ENCODE results near the gene ALCAM. TPM values are rescaled to one million over a fixed set of nuclear protein-coding genes. Genes with fewer than 3 reads are reported as not detected.
A peak's percentile ranks its signal among the peaks of the same experiment; 100 is the strongest.

ALCAM gene
- total and polyA plus RNA-seq, 2 donors = 33.7 to 153 TPM

DNA sequence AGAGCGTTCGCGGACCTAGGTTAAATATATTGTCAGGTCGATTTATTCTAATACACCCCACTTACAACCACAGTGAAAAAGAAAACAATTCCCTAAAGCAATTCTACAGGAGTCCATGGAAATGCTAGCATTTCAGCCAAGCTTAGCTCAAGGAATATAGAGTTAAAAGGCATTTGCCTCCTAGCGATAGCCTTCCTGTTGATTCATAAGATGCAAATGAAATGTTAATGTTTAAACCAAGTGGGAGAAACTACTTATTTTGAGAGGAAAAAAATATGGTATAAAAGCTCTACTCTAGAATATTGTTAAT lies 1.7 kb upstream of the ALCAM start:
- WGBS = 52% methylated on average over 5 of the region's 5 CpGs
- Histone ChIP-seq H3K4me3 (ENCODE audit: low read depth, low read length) (no peak overlapping the region), H3K36me3 (ENCODE audit: insufficient read depth) (no peaks in the 10 kb centered on the region), H3K4me1 (ENCODE audit: insufficient read depth) (no peaks in the 10 kb centered on the region), H3K27ac (ENCODE audit: low read depth) (no peak overlapping the region)
- no peak for DNase-seq (ENCODE audit: extremely low spot score)

DNA sequence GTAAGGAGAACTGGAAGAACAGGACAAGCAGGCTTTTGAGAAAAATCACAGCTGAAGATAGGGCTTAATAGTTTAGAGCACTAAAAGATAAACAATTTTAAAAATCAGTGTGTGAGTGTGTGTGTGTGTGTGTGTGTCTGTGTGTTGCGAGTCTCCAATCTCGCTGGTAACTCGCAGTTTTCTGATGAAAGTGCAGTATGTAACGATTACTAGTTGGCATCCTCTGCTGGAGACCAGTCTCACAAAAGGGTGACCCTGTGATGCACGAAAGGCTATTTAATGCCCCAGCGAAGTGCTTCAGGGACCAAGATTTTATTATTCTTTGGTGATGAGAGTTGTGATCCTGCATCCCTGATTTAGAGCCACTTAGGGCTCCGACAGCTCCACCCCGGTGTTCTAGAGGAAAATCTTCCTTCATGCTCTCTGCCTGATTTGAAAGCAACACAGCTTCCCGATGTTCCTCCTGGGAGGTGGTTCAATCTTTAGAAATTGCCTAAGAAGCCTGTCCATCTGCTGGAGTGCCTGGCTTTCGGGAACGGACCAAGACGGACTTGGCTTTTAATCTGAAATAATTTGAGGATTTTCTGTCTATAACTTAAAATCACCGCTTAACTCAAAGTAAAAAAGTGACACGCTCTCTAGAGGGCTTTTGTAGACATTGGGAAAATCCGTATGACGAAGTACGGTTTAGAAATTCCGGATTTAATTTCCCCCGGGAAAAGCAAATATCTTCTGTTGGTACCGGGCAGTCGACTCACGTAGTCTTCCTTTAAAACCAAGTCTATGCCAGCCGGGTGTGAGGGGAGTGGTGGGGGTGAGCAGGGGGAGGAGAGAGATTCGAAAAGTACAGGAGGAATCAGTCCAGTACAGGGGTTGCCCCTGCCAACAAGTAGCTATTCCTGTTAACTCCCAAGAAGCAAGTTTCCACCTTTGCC lies 1.1 kb upstream of the ALCAM start:
- H3K27ac ChIP-seq (ENCODE audit: low read depth) = no peak overlapping the region
- WGBS = 4% methylated on average over 24 of the region's 24 CpGs
- peak overlapping the region; percentile 63 for H3K4me3 ChIP-seq (ENCODE audit: low read depth, low read length)
- H3K36me3 ChIP-seq (ENCODE audit: insufficient read depth) = no peaks in the 10 kb centered on the region
- peak; percentile 65 for DNase-seq (ENCODE audit: extremely low spot score)
- H3K4me1 ChIP-seq (ENCODE audit: insufficient read depth) = peaks cover 2% of the 10 kb centered on the region

DNA sequence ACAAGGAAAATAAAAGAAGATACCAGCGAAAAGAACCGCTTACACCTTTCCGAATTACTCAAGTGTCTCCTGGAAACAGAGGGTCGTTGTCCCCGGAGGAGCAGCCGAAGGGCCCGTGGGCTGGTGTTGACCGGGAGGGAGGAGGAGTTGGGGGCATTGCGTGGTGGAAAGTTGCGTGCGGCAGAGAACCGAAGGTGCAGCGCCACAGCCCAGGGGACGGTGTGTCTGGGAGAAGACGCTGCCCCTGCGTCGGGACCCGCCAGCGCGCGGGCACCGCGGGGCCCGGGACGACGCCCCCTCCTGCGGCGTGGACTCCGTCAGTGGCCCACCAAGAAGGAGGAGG lies 325 bp downstream of the ALCAM start:
- Histone ChIP-seq H3K4me1 (ENCODE audit: insufficient read depth) (peaks cover 2% of the 10 kb centered on the region), H3K4me3 (ENCODE audit: low read depth, low read length) (peak overlapping the region; percentile 63), H3K27ac (ENCODE audit: low read depth) (peak overlapping the region; percentile 57), H3K36me3 (ENCODE audit: insufficient read depth) (no peaks in the 10 kb centered on the region)
- under 1% methylated on average over 29 of the region's 29 CpGs for WGBS
- no peak for DNase-seq (ENCODE audit: extremely low spot score)

DNA sequence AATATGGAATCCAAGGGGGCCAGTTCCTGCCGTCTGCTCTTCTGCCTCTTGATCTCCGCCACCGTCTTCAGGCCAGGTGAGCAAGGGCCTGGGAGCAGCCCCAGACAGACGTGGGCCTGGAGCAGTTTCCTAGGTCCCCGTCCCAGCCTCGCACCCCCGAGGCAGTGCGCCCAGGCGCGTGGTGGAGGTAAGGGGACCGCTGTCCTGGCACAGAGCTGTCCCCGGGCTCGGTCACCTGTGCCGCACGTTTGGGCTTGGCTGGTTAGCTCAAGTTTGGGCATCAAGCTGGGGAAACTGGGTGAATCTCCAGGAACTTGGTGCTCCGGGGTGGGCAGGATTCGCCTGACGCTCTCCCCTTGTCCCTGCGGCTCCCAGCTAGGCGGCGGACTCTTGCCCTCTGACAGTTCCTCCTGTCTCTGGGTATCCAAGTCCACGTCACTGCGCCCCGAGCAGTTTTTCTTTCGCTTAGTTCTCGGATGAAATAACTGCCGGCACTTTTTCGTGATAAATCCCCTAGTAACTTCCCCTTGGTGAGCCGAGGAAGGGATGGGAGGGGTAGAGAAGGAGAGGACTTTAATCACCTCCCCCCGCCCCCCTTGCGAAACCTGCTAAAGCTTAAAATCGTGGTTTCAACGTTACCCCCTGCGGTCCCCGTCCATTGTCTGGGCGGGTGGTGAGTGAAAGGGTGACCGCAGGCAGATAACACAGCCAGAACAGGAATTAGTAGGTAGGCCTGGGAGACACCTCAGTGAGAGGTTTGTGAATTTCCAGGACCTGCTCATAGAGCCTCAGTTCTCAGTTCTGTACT lies 901 bp downstream of the ALCAM start:
- H3K36me3 ChIP-seq (ENCODE audit: insufficient read depth) = no peaks in the 10 kb centered on the region
- peak overlapping the region; percentile 7 for H3K27ac ChIP-seq (ENCODE audit: low read depth)
- no peak for DNase-seq (ENCODE audit: extremely low spot score)
- WGBS = under 1% methylated on average over 37 of the region's 37 CpGs
- H3K4me3 ChIP-seq (ENCODE audit: low read depth, low read length) = peak overlapping the region; percentile 63
- peaks cover 2% of the 10 kb centered on the region for H3K4me1 ChIP-seq (ENCODE audit: insufficient read depth)

DNA sequence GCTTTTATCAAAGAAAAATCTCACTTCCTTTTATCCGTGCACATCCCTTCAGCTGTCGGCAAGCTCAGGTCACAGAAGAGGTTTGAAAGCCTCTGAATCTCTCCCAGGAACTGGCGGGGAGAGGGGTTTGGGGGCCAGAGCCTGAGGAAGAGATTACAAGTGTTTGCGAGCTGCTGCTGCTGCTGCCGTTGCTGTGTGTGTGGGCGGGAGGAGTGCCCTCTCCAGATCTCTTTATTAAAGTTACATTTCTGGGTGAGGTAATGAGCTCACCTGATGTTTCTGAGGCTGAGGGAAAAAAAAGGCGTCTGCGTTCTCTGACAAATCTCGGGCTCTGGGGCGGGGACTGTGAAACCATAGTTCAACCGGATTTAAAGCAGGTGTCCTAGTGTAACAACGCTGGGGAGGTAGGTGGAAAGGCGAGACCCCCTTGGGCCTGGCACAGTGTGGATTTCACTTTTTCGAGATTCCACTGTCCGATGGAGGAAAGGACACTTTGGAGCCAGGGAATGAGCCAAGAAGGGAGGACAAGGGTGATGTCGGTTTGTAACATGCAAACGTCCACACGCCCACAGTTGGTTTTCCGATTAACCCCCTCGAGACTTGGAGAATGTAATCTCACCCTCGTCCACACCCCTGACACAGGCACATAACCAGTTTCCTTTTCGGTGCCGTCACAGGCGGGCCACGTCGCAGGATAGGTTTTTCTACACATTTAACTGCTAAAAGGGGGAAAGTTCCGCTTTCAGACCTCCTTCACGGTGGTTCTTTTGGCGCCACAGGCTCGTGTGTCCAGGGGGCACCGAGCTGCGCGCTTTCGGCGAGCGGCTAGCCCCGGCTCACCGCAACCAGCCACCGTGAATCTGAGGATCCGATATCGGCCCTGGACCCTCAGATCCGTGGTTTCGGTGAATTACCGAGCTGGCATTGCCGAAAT lies 2.1 kb downstream of the ALCAM start:
- DNase-seq (ENCODE audit: extremely low spot score) = peak; percentile 59

DNA sequence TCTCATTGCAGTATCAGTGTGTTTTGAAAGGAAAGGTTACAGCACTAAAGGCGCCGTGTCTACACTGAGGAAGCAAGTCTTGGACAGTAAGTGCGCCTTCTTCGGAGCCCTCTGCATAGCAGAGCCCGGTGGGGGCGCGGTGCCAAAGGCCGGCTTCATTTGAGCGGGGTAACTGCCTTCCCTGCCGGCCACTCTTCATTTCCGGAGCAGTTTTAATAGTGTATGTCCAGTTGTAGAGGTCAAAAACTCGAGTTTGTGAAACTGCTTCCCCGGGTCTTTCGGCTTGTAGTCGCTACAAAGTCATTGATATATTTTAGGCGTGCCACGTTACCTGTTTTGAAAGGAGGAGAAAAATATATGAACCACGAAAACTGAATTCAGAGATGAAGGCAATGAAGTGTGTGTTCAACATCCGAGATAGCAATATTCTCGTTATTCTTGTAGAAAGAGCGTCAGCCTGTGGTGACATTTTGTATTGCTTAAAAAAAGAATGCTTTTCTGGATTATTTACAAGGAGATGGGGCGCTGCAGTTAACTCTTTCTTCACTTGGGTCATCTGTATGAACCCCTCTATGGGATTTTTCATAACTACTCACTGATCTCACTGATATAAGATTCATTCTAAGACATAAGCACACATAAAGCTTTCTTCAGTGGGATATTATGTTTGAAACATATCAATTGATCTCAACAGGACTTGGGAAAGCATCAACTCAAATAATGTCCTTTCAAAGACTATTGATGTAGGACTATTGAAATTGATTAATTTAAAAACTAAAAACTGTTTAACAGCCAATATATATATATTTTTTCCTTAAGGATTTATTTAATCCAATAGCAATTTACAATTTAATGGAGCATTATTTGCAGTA lies 3.0 kb downstream of the ALCAM start:
- Histone ChIP-seq H3K36me3 (ENCODE audit: insufficient read depth) (no peaks in the 10 kb centered on the region), H3K27ac (ENCODE audit: low read depth) (peak overlapping the region; percentile 60), H3K4me1 (ENCODE audit: insufficient read depth) (peaks cover 2% of the 10 kb centered on the region), H3K4me3 (ENCODE audit: low read depth, low read length) (peak overlapping the region; percentile 63)
- WGBS = under 1% methylated on average over 22 of the region's 22 CpGs
- DNase-seq (ENCODE audit: extremely low spot score) = peak; percentile 49

More for the DNA sequence above, 2.1 kb downstream of the ALCAM start:
- Histone ChIP-seq H3K36me3 (ENCODE audit: insufficient read depth) (no peaks in the 10 kb centered on the region), H3K4me3 (ENCODE audit: low read depth, low read length) (peak overlapping the region; percentile 63), H3K4me1 (ENCODE audit: insufficient read depth) (peaks cover 2% of the 10 kb centered on the region), H3K27ac (ENCODE audit: low read depth) (peak overlapping the region; percentile 60)
- under 1% methylated on average over 45 of the region's 45 CpGs for WGBS

DNA sequence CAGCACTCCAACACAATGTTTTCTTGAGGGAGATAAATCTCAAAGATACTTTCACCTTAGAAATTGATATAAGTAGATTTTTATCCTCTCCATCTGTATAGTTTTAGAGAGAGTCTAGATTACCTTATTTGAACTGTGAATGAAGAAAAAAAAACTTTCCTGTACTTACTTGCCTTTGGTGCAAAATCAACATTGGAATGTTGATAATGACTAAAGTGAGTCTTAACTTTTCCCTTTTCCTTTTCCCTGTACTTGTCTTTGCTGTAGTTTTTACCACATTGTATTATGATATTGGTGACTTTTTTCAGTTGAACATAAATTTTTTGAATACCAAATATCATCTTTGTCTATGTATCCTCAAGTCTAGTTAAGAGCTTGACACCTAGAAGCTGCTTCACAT lies 6.7 kb downstream of the ALCAM start:
- no peak overlapping the region for H3K4me3 ChIP-seq (ENCODE audit: low read depth, low read length)
- no peaks in the 10 kb centered on the region for H3K36me3 ChIP-seq (ENCODE audit: insufficient read depth)
- DNase-seq (ENCODE audit: extremely low spot score) = no peak
- H3K27ac ChIP-seq (ENCODE audit: low read depth) = no peak overlapping the region
- peaks cover 2% of the 10 kb centered on the region for H3K4me1 ChIP-seq (ENCODE audit: insufficient read depth)

DNA sequence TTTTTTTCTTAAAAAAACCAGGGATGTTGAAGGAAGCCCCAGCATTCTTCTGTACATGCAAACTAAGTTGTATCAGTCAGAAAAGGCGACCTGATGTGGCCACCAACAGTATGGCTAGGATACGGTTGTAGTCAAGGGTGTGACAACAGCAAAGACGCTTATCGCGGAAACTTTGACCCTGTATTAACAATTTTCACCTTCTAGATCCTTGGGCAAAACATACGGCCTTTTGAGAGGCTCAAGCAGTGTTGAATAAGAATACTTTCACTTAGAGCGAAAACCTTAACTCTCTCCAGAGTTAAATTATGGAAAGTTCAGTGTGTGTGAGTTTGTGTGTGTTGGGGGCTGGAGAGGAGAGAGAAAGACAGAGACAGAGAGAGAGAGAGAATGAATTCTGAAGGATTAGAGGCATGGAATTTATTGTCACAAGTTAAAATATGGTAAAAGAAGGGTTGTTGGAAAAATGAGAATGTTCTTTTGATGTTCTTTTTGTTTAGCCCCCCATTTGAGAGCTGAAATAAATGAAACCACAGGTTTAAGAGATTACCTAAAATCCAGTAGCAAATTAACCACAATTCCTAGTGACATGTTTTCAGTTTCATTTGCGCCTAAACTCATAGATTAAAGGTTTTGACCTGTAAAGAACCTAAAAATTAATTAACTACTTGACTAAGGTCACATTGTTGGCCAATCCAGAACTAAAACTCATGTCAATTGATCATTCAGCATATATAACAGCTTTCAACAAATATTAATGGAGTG lies 9.2 kb downstream of the ALCAM start:
- H3K36me3 ChIP-seq (ENCODE audit: insufficient read depth) = no peaks in the 10 kb centered on the region
- WGBS = 96% methylated on average over 8 of the region's 8 CpGs
- H3K27ac ChIP-seq (ENCODE audit: low read depth) = no peak overlapping the region
- DNase-seq (ENCODE audit: extremely low spot score) = no peak
- no peaks in the 10 kb centered on the region for H3K4me1 ChIP-seq (ENCODE audit: insufficient read depth)
- no peak overlapping the region for H3K4me3 ChIP-seq (ENCODE audit: low read depth, low read length)

DNA sequence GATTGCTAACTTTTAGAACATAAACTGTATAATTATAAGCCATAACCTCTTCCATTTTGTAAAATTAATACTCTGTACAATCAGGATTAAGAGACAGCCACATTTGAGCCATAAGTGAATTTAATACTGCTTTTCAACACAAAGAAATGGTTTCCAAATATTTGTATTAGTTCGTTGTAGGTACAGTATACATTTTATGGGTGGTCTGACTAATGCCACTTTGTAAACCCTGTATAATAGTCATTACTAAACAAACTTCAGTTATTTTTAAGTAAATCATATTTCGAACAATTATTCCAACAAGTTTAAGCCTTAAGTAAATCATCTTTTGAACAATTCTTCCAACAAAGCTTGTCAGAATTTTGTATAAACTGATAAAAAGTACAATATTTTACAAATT lies 11.0 kb downstream of the ALCAM start:
- 68% methylated on average over 2 of the region's 2 CpGs for WGBS
- no peak overlapping the region for H3K4me3 ChIP-seq (ENCODE audit: low read depth, low read length)
- no peaks in the 10 kb centered on the region for H3K4me1 ChIP-seq (ENCODE audit: insufficient read depth)
- H3K36me3 ChIP-seq (ENCODE audit: insufficient read depth) = no peaks in the 10 kb centered on the region
- no peak overlapping the region for H3K27ac ChIP-seq (ENCODE audit: low read depth)
- DNase-seq (ENCODE audit: extremely low spot score) = no peak

DNA sequence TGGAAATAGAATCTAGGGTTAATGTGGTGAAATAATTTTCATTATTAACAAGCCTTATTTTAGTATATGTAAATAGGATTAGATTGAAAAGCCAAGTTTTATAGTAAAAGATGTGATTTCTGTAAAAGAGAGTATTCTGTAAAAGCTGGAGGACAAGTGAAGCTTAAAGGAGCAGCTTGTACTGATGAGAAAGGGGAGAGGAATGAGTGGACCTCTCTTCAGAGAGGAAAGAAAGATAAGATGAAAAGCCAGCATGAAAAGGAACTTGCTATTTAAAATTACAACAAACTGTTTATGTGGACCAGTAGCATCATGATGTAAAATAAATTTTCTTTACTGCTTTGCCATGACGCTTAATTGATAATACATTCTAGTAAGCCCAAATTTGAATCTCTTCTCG lies 18.5 kb downstream of the ALCAM start:
- no peaks in the 10 kb centered on the region for H3K36me3 ChIP-seq (ENCODE audit: insufficient read depth)
- no peaks in the 10 kb centered on the region for H3K4me1 ChIP-seq (ENCODE audit: insufficient read depth)
- H3K27ac ChIP-seq (ENCODE audit: low read depth) = no peak overlapping the region
- no peak for DNase-seq (ENCODE audit: extremely low spot score)
- H3K4me3 ChIP-seq (ENCODE audit: low read depth, low read length) = no peak overlapping the region
- 88% methylated on average over 2 of the region's 2 CpGs for WGBS

DNA sequence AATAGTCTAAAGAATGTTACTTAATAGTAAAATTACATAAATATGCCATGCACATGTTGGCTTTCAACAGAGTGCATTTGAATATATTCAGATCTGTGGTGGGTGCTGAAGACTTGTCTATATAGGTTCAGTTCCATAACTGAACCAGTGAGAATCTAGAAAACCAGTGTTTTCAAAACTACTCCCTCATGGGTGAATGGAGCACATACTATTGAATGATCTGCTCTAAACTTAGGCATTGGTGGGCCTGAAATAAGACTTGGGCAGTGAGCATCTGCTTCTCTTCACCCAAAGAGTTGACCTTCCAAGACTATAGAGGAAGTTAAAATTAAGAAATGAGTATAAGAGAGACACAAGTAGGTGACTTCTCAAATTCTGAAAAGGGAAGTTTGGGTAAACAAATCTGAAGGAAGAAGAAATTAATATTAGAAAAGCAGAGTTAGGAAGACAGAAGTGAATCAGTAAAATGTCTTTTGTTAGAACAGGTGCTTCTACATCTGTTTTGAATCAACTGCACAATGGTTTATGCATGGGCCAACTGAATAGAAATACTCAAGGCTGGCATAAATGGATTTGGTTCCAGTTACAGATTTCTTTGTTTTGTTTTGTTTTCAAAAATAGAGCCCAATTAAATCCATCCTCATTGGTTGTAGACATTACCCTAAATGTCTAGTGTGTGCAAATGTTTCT lies 19.3 kb downstream of the ALCAM start:
- DNase-seq (ENCODE audit: extremely low spot score) = no peak
- Histone ChIP-seq H3K4me3 (ENCODE audit: low read depth, low read length) (no peak overlapping the region), H3K4me1 (ENCODE audit: insufficient read depth) (no peaks in the 10 kb centered on the region), H3K36me3 (ENCODE audit: insufficient read depth) (no peaks in the 10 kb centered on the region), H3K27ac (ENCODE audit: low read depth) (no peak overlapping the region)
